HEK293T (cell line): ENCODE results near the gene MAGEF1.

Source experiments
- BHLHE40 ChIP-seq: fragments of 450-650 bp; IDR thresholded peaks from 2 replicates; pipeline ENCODE4 v1.6.1; 2016; ENCODE audit warnings: mild to moderate bottlenecking, moderate library complexity, borderline replicate concordance
- ELF4 ChIP-seq: fragments of 450-650 bp; IDR thresholded peaks from 2 replicates; pipeline ENCODE4 v1.6.1; 2017; ENCODE audit warnings: antibody characterized with exemption
- FOXK2 ChIP-seq: fragments of 450-650 bp; IDR thresholded peaks from 2 replicates; pipeline ENCODE4 v1.6.1; 2016; ENCODE audit warnings: mild to moderate bottlenecking
- FOXM1 ChIP-seq: fragments of 450-650 bp; IDR thresholded peaks from 2 replicates; pipeline ENCODE4 v1.6.1; 2017; ENCODE audit warnings: mild to moderate bottlenecking, borderline replicate concordance
- LEF1 ChIP-seq: fragments of 450-650 bp; IDR thresholded peaks from 2 replicates; pipeline ENCODE4 v1.6.1; 2017; ENCODE audit warnings: mild to moderate bottlenecking, borderline replicate concordance
- NFRKB ChIP-seq: fragments of 450-650 bp; IDR thresholded peaks from 2 replicates; pipeline ENCODE4 v1.6.1; 2016; ENCODE audit warnings: mild to moderate bottlenecking, moderate library complexity

- TF ChIP-seq BHLHE40 (no peak), NFRKB (no peak), FOXK2 (no peak), LEF1 (no peak), FOXM1 (no peak), ELF4 (no peak)
These were observed 23.5 kb downstream of the MAGEF1 start for GRCh38 chr3:184688251-184688881.
